Esophagus squamous epithelium (tissue), 5 donors: ENCODE measurements around the gene PIK3CG. TPM values are rescaled to one million over a fixed set of nuclear protein-coding genes. Genes with fewer than 3 reads are reported as not detected.

Experiments
- DNase-seq: peaks from one replicate; lab custom pipeline; 2025; lab: John Stamatoyannopoulos, UW
- H3K27ac ChIP-seq, 4 donors: fragments of 200-600 bp; sonication (generic); one replicate each; pipeline ENCODE4 v1.5.1; 2016 to 2019; ENCODE audit warnings: mild to moderate bottlenecking in 1 of 4
- H3K27me3 ChIP-seq, 4 donors: fragments of 200-600 bp; sonication (generic); 1 replicate in 3 of 4; 2 replicates in 1 of 4; pipeline versions ENCODE4 v1.5.1 to v1.6.0; 2017 to 2021; ENCODE audit warnings: antibody characterized with exemption in 1 of 4
- H3K36me3 ChIP-seq, 3 donors: fragments of 200-600 bp; sonication (generic); one replicate each; pipeline ENCODE4 v1.5.1; 2016 to 2019
- H3K4me1 ChIP-seq, 3 donors: fragments of 200-600 bp; sonication (generic); one replicate each; pipeline ENCODE4 v1.5.1; 2017 to 2019
- H3K4me3 ChIP-seq, 4 donors: fragments of 200-600 bp; sonication (generic); 1 replicate in 3 of 4; 2 replicates in 1 of 4; pipeline ENCODE4 v1.5.1; 2016 to 2019; ENCODE audit warnings: mild to moderate bottlenecking in 2 of 4, moderate library complexity in 1 of 4
- H3K9me3 ChIP-seq, 3 donors: fragments of 200-600 bp; sonication (generic); one replicate each; pipeline ENCODE4 v1.5.1; 2016 to 2019
- POLR2A ChIP-seq, 4 donors: fragments of 450-650 bp; IDR thresholded peaks; one replicate each; pipeline ENCODE4 v1.6.1; 2017; ENCODE audit warnings: antibody characterized with exemption in 4 of 4, mild to moderate bottlenecking in 4 of 4, moderate library complexity in 3 of 4
- WGBS, 2 donors: methylation state at CpG; one replicate each; pipeline ENCODE4 v1.1.5; 2018; 5-methylcytosine and 5-hydroxymethylcytosine counted together
- intact Hi-C: fragments of 100-400 bp; cut with DNase I; formaldehyde crosslinking; loops from one replicate; pipeline ENCODE4 v1.15.0; 2022
- total RNA-seq, 4 donors: library from RNA; depleted of rRNA; stranded (reverse); fragments of >200 nt; gene quantifications; one replicate each; pipeline ENCODE4 v1.1.0, GENCODE V29; 2016
- TF ChIP-seq, protein P1 (sequence below), 6 experiments: fragments of 450-650 bp in 4 of 6; fragments of 200-600 bp in 2 of 6; sonication (generic) in 2 of 6; IDR thresholded peaks; one replicate each; pipeline ENCODE4 v1.5.1; 2016 to 2019; ENCODE audit warnings: antibody characterized with exemption in 6 of 6, mild to moderate bottlenecking in 4 of 6, moderate library complexity in 4 of 6
- donor health status: DM: yes; HTN: yes; CAD: no.

The PIK3CG gene
- total RNA-seq, 4 donors from 2014 or later: 1.3 to 6.1 (median 2.5) TPM

DNA sequence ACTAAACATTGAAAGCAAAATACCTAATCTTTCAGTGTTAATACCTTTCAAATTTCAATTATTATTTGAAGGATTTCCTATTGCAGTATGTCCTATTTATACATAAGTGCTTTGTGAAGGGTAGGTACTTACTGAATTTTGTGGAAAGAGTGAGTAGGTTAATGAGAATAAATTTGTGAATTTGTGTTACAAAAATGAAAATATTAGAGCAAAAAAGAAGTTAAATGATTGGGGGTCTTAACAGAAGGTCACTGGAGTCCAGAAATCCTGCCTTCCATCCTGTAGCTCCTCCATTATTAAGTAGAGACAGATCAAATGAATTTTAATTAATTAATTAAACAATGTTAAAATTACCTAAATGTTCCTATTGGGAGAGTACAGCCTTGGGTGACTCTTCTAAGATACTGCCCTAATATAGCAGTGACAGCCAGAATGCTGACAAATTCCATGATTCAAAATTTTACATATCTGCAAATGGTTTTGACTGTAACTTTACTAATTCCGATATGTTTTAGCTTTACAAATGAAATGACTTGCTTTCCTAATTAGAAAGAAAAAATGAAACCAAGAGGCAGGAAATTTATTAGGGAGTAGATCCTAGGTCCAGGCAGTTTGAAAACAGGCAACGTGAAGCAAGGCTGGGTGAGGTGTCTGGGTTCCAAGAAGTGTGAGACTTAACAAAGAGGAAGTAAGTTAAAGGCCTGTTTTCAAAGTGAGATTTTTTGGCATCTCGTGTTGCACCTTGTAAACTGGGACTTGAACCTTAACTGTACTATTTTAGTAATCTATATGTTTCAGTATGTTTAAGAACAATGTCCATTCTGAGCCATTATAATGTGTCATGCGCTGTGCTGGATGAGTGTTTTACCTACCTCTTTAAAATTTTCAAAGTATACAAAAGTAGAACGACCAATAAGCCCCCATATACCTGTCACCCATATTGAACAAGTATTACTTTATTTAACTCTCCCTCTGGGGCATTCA lies 1.5 kb downstream of the PIK3CG start:
- Histone ChIP-seq H3K36me3 (peaks cover 0 to 11% (median 0%) of the 10 kb centered on the region in 3 donors), H3K27ac (peak overlapping the region in 1 of 4 donors; percentile 1), H3K9me3 (no peaks in the 10 kb centered on the region), H3K4me3 (peak overlapping the region in 3 of 4 donors; percentile 33 to 52 (median 41)), H3K4me1 (peaks cover 0 to 33% (median 0%) of the 10 kb centered on the region in 3 donors), H3K27me3 (no peaks in the 10 kb centered on the region)
- intact Hi-C loops: no loop called here
- WGBS, 2 donors: 49 to 61% methylated on average over 5 of the region's 5 CpGs
- DNase-seq: no peak
- TF ChIP-seq, protein P1, sequence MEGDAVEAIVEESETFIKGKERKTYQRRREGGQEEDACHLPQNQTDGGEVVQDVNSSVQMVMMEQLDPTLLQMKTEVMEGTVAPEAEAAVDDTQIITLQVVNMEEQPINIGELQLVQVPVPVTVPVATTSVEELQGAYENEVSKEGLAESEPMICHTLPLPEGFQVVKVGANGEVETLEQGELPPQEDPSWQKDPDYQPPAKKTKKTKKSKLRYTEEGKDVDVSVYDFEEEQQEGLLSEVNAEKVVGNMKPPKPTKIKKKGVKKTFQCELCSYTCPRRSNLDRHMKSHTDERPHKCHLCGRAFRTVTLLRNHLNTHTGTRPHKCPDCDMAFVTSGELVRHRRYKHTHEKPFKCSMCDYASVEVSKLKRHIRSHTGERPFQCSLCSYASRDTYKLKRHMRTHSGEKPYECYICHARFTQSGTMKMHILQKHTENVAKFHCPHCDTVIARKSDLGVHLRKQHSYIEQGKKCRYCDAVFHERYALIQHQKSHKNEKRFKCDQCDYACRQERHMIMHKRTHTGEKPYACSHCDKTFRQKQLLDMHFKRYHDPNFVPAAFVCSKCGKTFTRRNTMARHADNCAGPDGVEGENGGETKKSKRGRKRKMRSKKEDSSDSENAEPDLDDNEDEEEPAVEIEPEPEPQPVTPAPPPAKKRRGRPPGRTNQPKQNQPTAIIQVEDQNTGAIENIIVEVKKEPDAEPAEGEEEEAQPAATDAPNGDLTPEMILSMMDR (IDR thresholded peaks at IDR 0.05): no peak
- no peak for TF ChIP-seq POLR2A (IDR thresholded peaks at IDR 0.05)

DNA sequence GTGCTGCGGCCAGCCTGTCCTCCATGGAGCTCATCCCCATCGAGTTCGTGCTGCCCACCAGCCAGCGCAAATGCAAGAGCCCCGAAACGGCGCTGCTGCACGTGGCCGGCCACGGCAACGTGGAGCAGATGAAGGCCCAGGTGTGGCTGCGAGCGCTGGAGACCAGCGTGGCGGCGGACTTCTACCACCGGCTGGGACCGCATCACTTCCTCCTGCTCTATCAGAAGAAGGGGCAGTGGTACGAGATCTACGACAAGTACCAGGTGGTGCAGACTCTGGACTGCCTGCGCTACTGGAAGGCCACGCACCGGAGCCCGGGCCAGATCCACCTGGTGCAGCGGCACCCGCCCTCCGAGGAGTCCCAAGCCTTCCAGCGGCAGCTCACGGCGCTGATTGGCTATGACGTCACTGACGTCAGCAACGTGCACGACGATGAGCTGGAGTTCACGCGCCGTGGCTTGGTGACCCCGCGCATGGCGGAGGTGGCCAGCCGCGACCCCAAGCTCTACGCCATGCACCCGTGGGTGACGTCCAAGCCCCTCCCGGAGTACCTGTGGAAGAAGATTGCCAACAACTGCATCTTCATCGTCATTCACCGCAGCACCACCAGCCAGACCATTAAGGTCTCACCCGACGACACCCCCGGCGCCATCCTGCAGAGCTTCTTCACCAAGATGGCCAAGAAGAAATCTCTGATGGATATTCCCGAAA lies 2.7 kb downstream of the PIK3CG start:
- Histone ChIP-seq H3K9me3 (no peaks in the 10 kb centered on the region), H3K27ac (no peak overlapping the region), H3K4me1 (peaks cover 0 to 33% (median 0%) of the 10 kb centered on the region in 3 donors), H3K27me3 (no peaks in the 10 kb centered on the region), H3K4me3 (no peak overlapping the region), H3K36me3 (peaks cover 0 to 11% (median 0%) of the 10 kb centered on the region in 3 donors)
- TF ChIP-seq, protein P1 (IDR thresholded peaks at IDR 0.05): no peak
- TF ChIP-seq POLR2A (IDR thresholded peaks at IDR 0.05): no peak
- 93 to 96% methylated on average over 10 to 15 of the region's 54 CpGs for WGBS, 2 donors
- no peak for DNase-seq
- intact Hi-C loops: no loop called here

DNA sequence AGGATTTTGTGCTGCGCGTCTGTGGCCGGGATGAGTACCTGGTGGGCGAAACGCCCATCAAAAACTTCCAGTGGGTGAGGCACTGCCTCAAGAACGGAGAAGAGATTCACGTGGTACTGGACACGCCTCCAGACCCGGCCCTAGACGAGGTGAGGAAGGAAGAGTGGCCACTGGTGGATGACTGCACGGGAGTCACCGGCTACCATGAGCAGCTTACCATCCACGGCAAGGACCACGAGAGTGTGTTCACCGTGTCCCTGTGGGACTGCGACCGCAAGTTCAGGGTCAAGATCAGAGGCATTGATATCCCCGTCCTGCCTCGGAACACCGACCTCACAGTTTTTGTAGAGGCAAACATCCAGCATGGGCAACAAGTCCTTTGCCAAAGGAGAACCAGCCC lies 3.3 kb downstream of the PIK3CG start:
- WGBS, 2 donors: 91 to 95% methylated on average over 15 to 20 of the region's 20 CpGs
- intact Hi-C loops: no loop called here
- H3K36me3 ChIP-seq: peaks cover 0 to 11% (median 0%) of the 10 kb centered on the region in 3 donors
- no peaks in the 10 kb centered on the region for H3K9me3 ChIP-seq
- H3K27ac ChIP-seq: no peak overlapping the region
- no peaks in the 10 kb centered on the region for H3K27me3 ChIP-seq
- H3K4me1 ChIP-seq: peaks cover 0 to 29% (median 0%) of the 10 kb centered on the region in 3 donors
- no peak for TF ChIP-seq POLR2A (IDR thresholded peaks at IDR 0.05)
- TF ChIP-seq, protein P1 (IDR thresholded peaks at IDR 0.05): no peak
- no peak for DNase-seq
- H3K4me3 ChIP-seq: no peak overlapping the region

DNA sequence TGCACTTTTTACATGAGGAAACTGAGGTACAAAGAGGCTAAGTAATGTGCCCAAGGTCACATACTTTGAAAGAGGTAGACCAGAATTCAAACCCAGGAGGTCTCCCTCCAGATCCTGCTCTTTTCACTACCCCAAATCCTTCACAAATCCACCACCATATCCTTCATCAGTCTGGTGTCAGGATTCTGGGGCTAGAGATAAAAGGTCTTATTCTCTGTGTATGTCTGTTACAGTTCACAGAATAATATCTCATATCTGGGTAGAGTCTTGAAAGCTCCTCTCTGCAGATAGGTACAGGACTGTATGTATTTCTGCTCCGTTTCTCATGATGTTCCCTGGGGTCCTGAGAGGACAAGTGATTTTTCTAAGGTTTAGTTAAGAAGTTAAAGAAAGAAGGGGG lies 4.9 kb downstream of the PIK3CG start:
- H3K27ac ChIP-seq: no peak overlapping the region
- WGBS, 2 donors: 65 to 73% methylated on average over 1 of the region's 1 CpG
- no peaks in the 10 kb centered on the region for H3K27me3 ChIP-seq
- TF ChIP-seq POLR2A (IDR thresholded peaks at IDR 0.05): no peak
- TF ChIP-seq, protein P1 (IDR thresholded peaks at IDR 0.05): no peak
- DNase-seq: no peak
- peak overlapping the region in 1 of 4 donors; percentile 13 for H3K4me3 ChIP-seq
- intact Hi-C loops: no loop called here
- no peaks in the 10 kb centered on the region for H3K9me3 ChIP-seq
- peaks cover 0 to 11% (median 0%) of the 10 kb centered on the region in 3 donors for H3K36me3 ChIP-seq
- H3K4me1 ChIP-seq: peaks cover 0 to 15% (median 0%) of the 10 kb centered on the region in 3 donors
